Kidney (tissue), 14 donors: ENCODE data around the gene SCAP. TPM values are rescaled to one million over a fixed set of nuclear protein-coding genes. Genes with fewer than 3 reads are reported as not detected.

ENCODE experiments used
- DNase-seq, 5 donors: peaks; one replicate each; pipeline ENCODE4 v3.0.0-alpha.2; 2013 to 2020
- FAIRE-seq: peaks from 2 replicates; lab custom pipeline; 2012; peaks lifted over from hg19 to GRCh38; lab: Jason Lieb, UNC
- H3K27ac ChIP-seq, 2 donors: one replicate each; pipeline ENCODE4 v1.7.0; 2013; ENCODE audit warnings: low read depth in 2 of 2, low read length in 2 of 2, inconsistent platforms in 1 of 2
- H3K27me3 ChIP-seq: one replicate; pipeline ENCODE4 v1.7.1; 2013; ENCODE audit warnings: low read length, inconsistent platforms; ENCODE audit not compliant: control insufficient read depth, insufficient read depth
- H3K36me3 ChIP-seq, 3 donors: one replicate each; pipeline versions ENCODE4 v1.7.0 to v1.7.1; 2013; ENCODE audit warnings: low read length in 3 of 3, control low read depth in 1 of 3, inconsistent platforms in 1 of 3; ENCODE audit not compliant: insufficient read depth in 3 of 3, control insufficient read depth in 2 of 3
- H3K4me1 ChIP-seq, 3 donors: one replicate each; pipeline versions ENCODE4 v1.7.0 to v1.7.1; 2013; ENCODE audit warnings: low read length in 3 of 3, inconsistent platforms in 1 of 3, low read depth in 1 of 3; ENCODE audit not compliant: control insufficient read depth in 2 of 3, insufficient read depth in 2 of 3
- H3K4me3 ChIP-seq, 3 donors: one replicate each; pipeline versions ENCODE4 v1.7.0 to v1.8.1; 2013; ENCODE audit warnings: low read length in 3 of 3, control low read depth in 1 of 3, inconsistent platforms in 1 of 3
- H3K9ac ChIP-seq, 3 donors: one replicate each; pipeline versions ENCODE4 v1.7.0 to v1.7.1; 2013; ENCODE audit warnings: low read length in 3 of 3, control low read depth in 1 of 3, inconsistent platforms in 1 of 3
- H3K9me3 ChIP-seq, 3 donors: one replicate each; pipeline versions ENCODE4 v1.7.0 to v1.7.1; 2013; ENCODE audit warnings: low read length in 3 of 3, control low read depth in 1 of 3, inconsistent platforms in 1 of 3; ENCODE audit not compliant: control insufficient read depth in 2 of 3, insufficient read depth in 1 of 3
- CTCF ChIP-seq: IDR thresholded peaks from 3 replicates; pipeline ENCODE4 v1.5.1; 2012; ENCODE audit warnings: mild to moderate bottlenecking, moderate library complexity, borderline replicate concordance; ENCODE audit not compliant: insufficient read depth; ENCODE audit errors: extremely low read depth
- intact Hi-C: fragments of 100-400 bp; cut with DNase I; formaldehyde crosslinking; loops from one replicate; pipeline ENCODE4 v1.11.1; 2022
- polyA plus RNA-seq: library from polyadenylated mRNA; stranded (reverse); fragments of 350-450 nt; fragmentation: Illumina TruSeq; extraction: RNeasy Lipid Tissue Mini Kit (QIAGEN cat#74804); gene quantifications from one replicate; pipeline ENCODE4 v1.2.3, GENCODE V29; 2014; ENCODE audit warnings: low read depth, low replicate concordance; ENCODE audit not compliant: insufficient read depth
- total RNA-seq: library from RNA; stranded (reverse); fragmentation: NEBNext Ultra II Directional; extraction: Animal tissue kit (Norgen Biotek cat#: 25700); gene quantifications from one replicate; pipeline ENCODE4 v1.2.1, GENCODE V29; 2021
- donor health status: control.
- donor health status: control.
- donor health status: control.
- donor health status: control.
- donor health status: control.
- donor health status: DM: yes; HTN: yes; CAD: no.
- donor health status: Normal renal cell carcinoma (clear cell type).

The SCAP gene
- total and polyA plus RNA-seq, 2 donors from 2014 or later: 47.3 to 85.1 TPM

- DNase-seq: peak in 4 of 5 donors; percentile 46 to 74 (median 52)
- Histone ChIP-seq H3K27me3 (no peaks in the 10 kb centered on the region), H3K4me1 (peaks cover 0 to 2% (median 0%) of the 10 kb centered on the region in 3 donors), H3K36me3 (peaks cover 0 to under 1% (median 0%) of the 10 kb centered on the region in 3 donors), H3K9me3 (no peaks in the 10 kb centered on the region), H3K4me3 (no peak overlapping the region), H3K27ac (no peak overlapping the region), H3K9ac (no peak overlapping the region)
- no peak for TF ChIP-seq CTCF
- FAIRE-seq: no peak
- intact Hi-C loops: no loop called here
Measured at GRCh38 chr3:47515864-47516319, 40.2 kb upstream of the SCAP start.

- intact Hi-C loops: no loop called here
- TF ChIP-seq CTCF: no peak
- no peak for FAIRE-seq
Measured at GRCh38 chr3:47515100-47515499, 39.4 kb upstream of the SCAP start.

GRCh38 chr3:47513125-47513929 is 37.6 kb upstream of the SCAP start, which contains the start of gene ELP6:
TSS of gene ELP6 (minus strand) at chr3:47513712. CDS start at chr3:47513590, 122 bp downstream.
- Histone ChIP-seq H3K27ac (peak within 1 kb of the TSS; percentile 98 to 99), H3K9ac (peak within 1 kb of the TSS; percentile 73 to 90 (median 87)), H3K36me3 (peaks cover 4 to 11% (median 5%) of the 10 kb centered on the region in 3 donors), H3K27me3 (no peaks in the 10 kb centered on the region), H3K4me3 (peak within 1 kb of the TSS; percentile 90 to 94 (median 91)), H3K9me3 (no peaks in the 10 kb centered on the region), H3K4me1 (peaks cover 0 to 2% (median 0%) of the 10 kb centered on the region in 3 donors)
- TF ChIP-seq CTCF: peak; percentile 49
- intact Hi-C loops: no loop called here
- FAIRE-seq (no peak), DNase-seq (peak; percentile 98 to 99 (median 99))

More at GRCh38 chr3:47515100-47515499, 39.4 kb upstream of the SCAP start:
- Histone ChIP-seq H3K9ac (no peak overlapping the region), H3K36me3 (peaks cover 0 to 7% (median 3%) of the 10 kb centered on the region in 3 donors), H3K27ac (no peak overlapping the region), H3K4me3 (no peak overlapping the region), H3K27me3 (no peaks in the 10 kb centered on the region), H3K9me3 (no peaks in the 10 kb centered on the region), H3K4me1 (peaks cover 0 to 2% (median 0%) of the 10 kb centered on the region in 3 donors)
- no peak for DNase-seq
